HepG2 (cell line): Measurements from ENCODE around the gene RPL36AL. TPM values are rescaled to one million over a fixed set of nuclear protein-coding genes. Genes with fewer than 3 reads are reported as not detected.

ENCODE experiments used
- AFF4 ChIP-seq: sonication (generic); formaldehyde crosslinking; IDR thresholded peaks from 2 replicates; pipeline ENCODE4 v1.4.0; 2020; ENCODE audit warnings: missing genetic modification reagents
- CBX2 ChIP-seq, 2 experiments: fragments of 200-600 bp in 1 of 2; sonication (generic); formaldehyde crosslinking in 1 of 2; IDR thresholded peaks; 2 replicates each; pipeline versions ENCODE4 v1.7.0 to v1.8.1; 2018 to 2022; ENCODE audit warnings: low read depth in 2 of 2, low read length in 1 of 2, mild to moderate bottlenecking in 1 of 2, missing genetic modification reagents in 1 of 2
- CCDC6 ChIP-seq: sonication (generic); formaldehyde crosslinking; IDR thresholded peaks from 2 replicates; pipeline ENCODE4 v1.8.1; 2022; ENCODE audit warnings: mild to moderate bottlenecking, missing genetic modification reagents, moderate library complexity
- ETV5 ChIP-seq: IDR thresholded peaks from 2 replicates; pipeline ENCODE4 v1.6.1; 2018; ENCODE audit warnings: missing biosample characterization, missing genetic modification reagents, inconsistent platforms, borderline replicate concordance
- FOXC1 ChIP-seq: sonication (generic); formaldehyde crosslinking; IDR thresholded peaks from 2 replicates; pipeline ENCODE4 v1.8.0; 2022; ENCODE audit warnings: mild to moderate bottlenecking, missing genetic modification reagents, borderline replicate concordance
- FOXK2 ChIP-seq: fragments of 450-650 bp; IDR thresholded peaks from 2 replicates; pipeline ENCODE4 v1.6.1; 2016
- GABPA ChIP-seq, 2 experiments: IDR thresholded peaks; 2 replicates each; pipeline ENCODE4 v1.6.1; 2011 to 2016; ENCODE audit warnings: low read depth in 2 of 2, low read length in 1 of 2, missing biosample characterization in 1 of 2, missing genetic modification characterization in 1 of 2
- HNRNPUL1 ChIP-seq: fragments of 200-400 bp; formaldehyde crosslinking; IDR thresholded peaks from 2 replicates; pipeline ENCODE4 v1.6.1; 2017; ENCODE audit warnings: low read depth, mild to moderate bottlenecking, low read length, moderate library complexity
- PHF5A ChIP-seq: IDR thresholded peaks from one replicate; pipeline ENCODE4 v1.6.1; 2018; ENCODE audit warnings: low read depth, missing genetic modification reagents; ENCODE audit not compliant: unreplicated experiment
- RFX3 ChIP-seq: IDR thresholded peaks from 2 replicates; pipeline ENCODE4 v1.6.1; 2016; ENCODE audit warnings: missing biosample characterization, missing genetic modification reagents
- RXRA ChIP-seq: sonication (generic); formaldehyde crosslinking; IDR thresholded peaks from 2 replicates; pipeline ENCODE4 v1.5.1; 2020; ENCODE audit warnings: missing genetic modification reagents
- SMAD3 ChIP-seq: sonication (generic); formaldehyde crosslinking; IDR thresholded peaks from 2 replicates; pipeline ENCODE4 v1.4.0; 2020; ENCODE audit warnings: missing genetic modification reagents
- YY1 ChIP-seq: IDR thresholded peaks from 2 replicates; pipeline ENCODE4 v1.6.1; 2011; ENCODE audit warnings: low read length, low read depth, moderate library complexity, mild to moderate bottlenecking; ENCODE audit not compliant: insufficient read depth, insufficient replicate concordance
- ZFP1 ChIP-seq: IDR thresholded peaks from 2 replicates; pipeline ENCODE4 v1.6.1; 2016
- ZNF274 ChIP-seq: sonication (generic); formaldehyde crosslinking; IDR thresholded peaks from 2 replicates; pipeline ENCODE4 v1.5.1; 2020; ENCODE audit warnings: mild to moderate bottlenecking, missing genetic modification reagents
- ZNF280D ChIP-seq: sonication (generic); formaldehyde crosslinking; IDR thresholded peaks from 2 replicates; pipeline ENCODE4 v1.5.1; 2020; ENCODE audit warnings: mild to moderate bottlenecking, missing genetic modification reagents
- ZNF563 ChIP-seq: sonication (generic); formaldehyde crosslinking; IDR thresholded peaks from 2 replicates; pipeline ENCODE4 v1.8.0; 2022; ENCODE audit warnings: mild to moderate bottlenecking, moderate library complexity, missing genetic modification reagents
- ZNF607 ChIP-seq: sonication (generic); formaldehyde crosslinking; IDR thresholded peaks from 2 replicates; pipeline ENCODE4 v1.5.1; 2020; ENCODE audit warnings: missing genetic modification reagents, mild to moderate bottlenecking, borderline replicate concordance
- ZNF644 ChIP-seq: IDR thresholded peaks from 2 replicates; pipeline ENCODE4 v1.6.1; 2016; ENCODE audit warnings: low read depth
- ZNF713 ChIP-seq: sonication (generic); formaldehyde crosslinking; IDR thresholded peaks from 2 replicates; pipeline ENCODE4 v1.4.0; 2020; ENCODE audit warnings: mild to moderate bottlenecking, missing genetic modification reagents
- ZNF792 ChIP-seq: IDR thresholded peaks from 2 replicates; pipeline ENCODE4 v1.6.1; 2016
- ZNF83 ChIP-seq: sonication (generic); formaldehyde crosslinking; IDR thresholded peaks from 2 replicates; pipeline ENCODE4 v1.4.0; 2020; ENCODE audit warnings: missing genetic modification reagents, mild to moderate bottlenecking, borderline replicate concordance
- polyA plus RNA-seq, 8 experiments: library from polyadenylated mRNA; depleted of rRNA in 3 of 8; stranded (reverse) in 7 of 8; unstranded in 1 of 8; fragments of >200 nt; fragmentation: Illumina TruSeq in 4 of 8; extraction: Trizol in 4 of 8; gene quantifications; 2 replicates each; pipeline versions ENCODE4 v1.2.1 to v1.2.3, GENCODE V29; 2011 to 2016; ENCODE audit warnings: low read depth in 4 of 8, missing spikeins in 1 of 8, mixed read lengths in 1 of 8; ENCODE audit not compliant: insufficient read depth in 1 of 8
- total RNA-seq, 5 experiments: library from RNA; depleted of rRNA; stranded (reverse); fragments of >200 nt; fragmentation: Illumina TruSeq; extraction: Trizol; gene quantifications; 2 replicates each; pipeline ENCODE4 v1.2.3, GENCODE V29; 2016; ENCODE audit warnings: low read depth in 1 of 5
- TF ChIP-seq, protein P1 (sequence below): sonication (generic); formaldehyde crosslinking; IDR thresholded peaks from 2 replicates; pipeline ENCODE4 v1.4.0; 2020; ENCODE audit warnings: missing genetic modification reagents

RPL36AL gene
- total and polyA plus RNA-seq, 2 of the 13 experiments (the other 11 are each of a cell fraction or from before 2014, with no cell fraction given) = 90.0 to 294 TPM

- TF ChIP-seq ZNF644 (peak; percentile 73; the same call in 1 of the 2 replicates), PHF5A (no peak), RXRA (peak; percentile 50; the same call in 1 of the 2 replicates), ZNF83 (CRISPR knock-in tag) (no peak), HNRNPUL1 (no peak), SMAD3 (CRISPR knock-in tag) (no peak), ZNF563 (CRISPR knock-in tag) (no peak), FOXK2 (peak; percentile 81), RFX3 (CRISPR knock-in tag) (no peak), ETV5 (CRISPR knock-in tag) (peak; percentile 60; the same call in 1 of the 2 replicates), GABPA (IDR thresholded peaks at IDR 0.05; ENCODE audit: low read depth, low read length) (no peak), GABPA (CRISPR knock-in tag; IDR thresholded peaks at IDR 0.05; ENCODE audit: low read depth) (no peak), ZNF280D (CRISPR knock-in tag) (no peak), AFF4 (CRISPR knock-in tag) (no peak), ZNF792 (peak; percentile 76; the same call in 1 of the 2 replicates), FOXC1 (CRISPR knock-in tag) (no peak; the same call in 1 of the 2 replicates), ZNF713 (CRISPR knock-in tag) (no peak), ZFP1 (CRISPR knock-in tag) (peak; percentile 86), ZNF274 (no peak), CCDC6 (CRISPR knock-in tag) (peak; percentile 90; the same call in 1 of the 2 replicates), CBX2 (IDR thresholded peaks at IDR 0.05; ENCODE audit: low read depth, low read length) (no peak), CBX2 (CRISPR knock-in tag; IDR thresholded peaks at IDR 0.05; ENCODE audit: low read depth) (no peak), ZNF607 (CRISPR knock-in tag) (no peak), YY1 (peak; percentile 43)
- TF ChIP-seq, protein P1, sequence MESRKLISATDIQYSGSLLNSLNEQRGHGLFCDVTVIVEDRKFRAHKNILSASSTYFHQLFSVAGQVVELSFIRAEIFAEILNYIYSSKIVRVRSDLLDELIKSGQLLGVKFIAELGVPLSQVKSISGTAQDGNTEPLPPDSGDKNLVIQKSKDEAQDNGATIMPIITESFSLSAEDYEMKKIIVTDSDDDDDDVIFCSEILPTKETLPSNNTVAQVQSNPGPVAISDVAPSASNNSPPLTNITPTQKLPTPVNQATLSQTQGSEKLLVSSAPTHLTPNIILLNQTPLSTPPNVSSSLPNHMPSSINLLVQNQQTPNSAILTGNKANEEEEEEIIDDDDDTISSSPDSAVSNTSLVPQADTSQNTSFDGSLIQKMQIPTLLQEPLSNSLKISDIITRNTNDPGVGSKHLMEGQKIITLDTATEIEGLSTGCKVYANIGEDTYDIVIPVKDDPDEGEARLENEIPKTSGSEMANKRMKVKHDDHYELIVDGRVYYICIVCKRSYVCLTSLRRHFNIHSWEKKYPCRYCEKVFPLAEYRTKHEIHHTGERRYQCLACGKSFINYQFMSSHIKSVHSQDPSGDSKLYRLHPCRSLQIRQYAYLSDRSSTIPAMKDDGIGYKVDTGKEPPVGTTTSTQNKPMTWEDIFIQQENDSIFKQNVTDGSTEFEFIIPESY (CRISPR knock-in tag) = no peak
Measured at GRCh38 chr14:49641697-49642129, 21.3 kb upstream of the RPL36AL start (continued).
